VCaP (cell line): ENCODE measurements around the gene SLC2A9.

Experiments
- H3K27ac ChIP-seq: fragments of 450-650 bp; 2 replicates; pipeline ENCODE4 v1.5.1; 2017
- TF ChIP-seq, protein P1 (sequence below): fragments of 450-650 bp; conservative IDR thresholded peaks from 2 replicates; pipeline ENCODE4 v1.5.1; 2017; ENCODE audit warnings: mild to moderate bottlenecking, moderate library complexity

SLC2A9 gene

DNA sequence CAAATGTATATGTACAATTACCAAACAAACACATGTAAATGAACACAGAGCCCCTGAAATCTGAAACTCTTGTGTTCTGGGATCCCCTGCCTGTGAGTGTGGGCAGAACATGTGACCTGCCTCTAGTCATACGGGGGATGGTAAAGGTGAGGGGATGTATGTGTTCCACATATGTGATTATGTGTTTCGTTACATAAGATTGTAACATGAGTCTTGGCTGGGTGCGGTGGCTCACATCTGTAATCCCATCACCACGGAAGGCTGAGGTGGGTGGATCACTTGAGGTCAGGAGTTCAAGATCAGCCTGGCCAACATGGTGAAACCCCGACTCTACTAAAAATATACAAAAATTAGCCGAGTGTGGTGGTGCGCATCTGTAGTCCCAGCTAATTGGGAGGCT lies 37.1 kb upstream of the SLC2A9 start:
- no peak overlapping the region for H3K27ac ChIP-seq
- TF ChIP-seq, protein P1, sequence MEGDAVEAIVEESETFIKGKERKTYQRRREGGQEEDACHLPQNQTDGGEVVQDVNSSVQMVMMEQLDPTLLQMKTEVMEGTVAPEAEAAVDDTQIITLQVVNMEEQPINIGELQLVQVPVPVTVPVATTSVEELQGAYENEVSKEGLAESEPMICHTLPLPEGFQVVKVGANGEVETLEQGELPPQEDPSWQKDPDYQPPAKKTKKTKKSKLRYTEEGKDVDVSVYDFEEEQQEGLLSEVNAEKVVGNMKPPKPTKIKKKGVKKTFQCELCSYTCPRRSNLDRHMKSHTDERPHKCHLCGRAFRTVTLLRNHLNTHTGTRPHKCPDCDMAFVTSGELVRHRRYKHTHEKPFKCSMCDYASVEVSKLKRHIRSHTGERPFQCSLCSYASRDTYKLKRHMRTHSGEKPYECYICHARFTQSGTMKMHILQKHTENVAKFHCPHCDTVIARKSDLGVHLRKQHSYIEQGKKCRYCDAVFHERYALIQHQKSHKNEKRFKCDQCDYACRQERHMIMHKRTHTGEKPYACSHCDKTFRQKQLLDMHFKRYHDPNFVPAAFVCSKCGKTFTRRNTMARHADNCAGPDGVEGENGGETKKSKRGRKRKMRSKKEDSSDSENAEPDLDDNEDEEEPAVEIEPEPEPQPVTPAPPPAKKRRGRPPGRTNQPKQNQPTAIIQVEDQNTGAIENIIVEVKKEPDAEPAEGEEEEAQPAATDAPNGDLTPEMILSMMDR = no peak

DNA sequence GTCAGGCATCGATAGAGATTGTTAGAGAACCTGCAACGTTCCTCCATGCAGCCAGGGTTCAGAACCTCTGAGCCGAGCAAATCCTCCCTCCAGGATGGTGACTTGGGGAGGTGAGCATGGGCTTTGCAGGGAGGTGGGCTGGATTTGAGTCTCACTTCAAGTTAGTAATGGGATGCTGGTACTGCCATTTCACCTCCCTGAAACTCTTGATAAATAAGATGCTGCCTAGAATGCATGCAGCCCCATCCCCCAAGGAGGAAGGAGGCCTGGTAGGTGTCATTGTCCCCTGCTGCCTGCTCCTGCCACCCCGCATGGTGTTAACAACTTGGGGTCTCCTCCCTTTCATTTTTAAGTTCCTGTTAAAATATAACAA lies 35.7 kb upstream of the SLC2A9 start:
- H3K27ac ChIP-seq = no peak overlapping the region
- TF ChIP-seq, protein P1 = no peak

DNA sequence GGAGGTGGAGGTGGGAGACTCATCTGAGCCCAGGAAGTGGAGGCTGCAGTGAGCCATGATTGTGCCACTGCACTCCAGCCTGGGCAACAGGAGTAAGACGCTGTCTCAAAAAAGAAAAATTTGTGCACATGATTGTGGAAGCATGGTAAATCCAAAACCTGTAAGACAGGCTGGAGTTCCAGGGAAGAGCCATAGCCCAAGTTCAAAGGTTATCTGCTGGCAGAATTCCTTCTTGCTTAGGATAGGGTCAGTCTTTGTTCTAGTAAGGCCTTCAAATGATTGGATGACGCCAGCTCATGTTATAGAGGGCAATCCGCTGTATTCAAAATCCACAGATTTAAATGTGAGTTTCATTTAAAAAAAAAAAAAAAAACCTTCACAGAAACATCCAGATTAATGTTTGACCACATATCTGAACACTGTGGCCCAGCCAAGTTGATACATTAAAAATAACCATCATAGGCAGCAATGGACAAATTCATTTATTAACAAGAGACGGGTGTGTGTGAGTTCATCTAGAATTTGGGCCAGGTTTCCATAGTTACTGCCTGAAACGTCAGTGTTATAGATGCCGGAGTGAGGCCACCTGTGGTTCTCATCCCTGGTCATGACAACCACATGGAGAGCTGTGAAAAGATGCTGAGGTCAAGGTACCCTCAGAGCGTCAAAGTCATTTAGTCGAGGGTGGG lies 35.2 kb upstream of the SLC2A9 start:
- no peak overlapping the region for H3K27ac ChIP-seq
- TF ChIP-seq, protein P1 = no peak

DNA sequence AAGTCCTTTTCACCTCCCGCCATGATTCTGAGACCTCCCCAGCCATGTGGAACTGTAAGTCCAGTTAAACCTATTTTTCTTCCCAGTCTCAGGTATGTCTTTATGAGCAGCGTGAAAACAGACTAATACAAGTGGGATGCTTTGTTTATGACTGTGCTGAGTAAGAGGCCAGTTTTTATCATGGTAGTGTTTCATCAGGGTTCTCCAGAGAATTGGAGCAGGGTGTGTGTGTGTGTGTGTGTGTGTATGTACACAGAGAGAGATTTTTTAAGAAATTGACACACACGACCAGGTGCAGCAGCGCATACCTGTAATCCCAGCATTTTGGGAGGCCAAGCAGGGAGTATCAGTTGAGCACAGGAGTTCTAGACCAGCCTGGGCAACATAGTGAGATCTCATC lies 34.6 kb upstream of the SLC2A9 start:
- no peak overlapping the region for H3K27ac ChIP-seq
- TF ChIP-seq, protein P1 = no peak

DNA sequence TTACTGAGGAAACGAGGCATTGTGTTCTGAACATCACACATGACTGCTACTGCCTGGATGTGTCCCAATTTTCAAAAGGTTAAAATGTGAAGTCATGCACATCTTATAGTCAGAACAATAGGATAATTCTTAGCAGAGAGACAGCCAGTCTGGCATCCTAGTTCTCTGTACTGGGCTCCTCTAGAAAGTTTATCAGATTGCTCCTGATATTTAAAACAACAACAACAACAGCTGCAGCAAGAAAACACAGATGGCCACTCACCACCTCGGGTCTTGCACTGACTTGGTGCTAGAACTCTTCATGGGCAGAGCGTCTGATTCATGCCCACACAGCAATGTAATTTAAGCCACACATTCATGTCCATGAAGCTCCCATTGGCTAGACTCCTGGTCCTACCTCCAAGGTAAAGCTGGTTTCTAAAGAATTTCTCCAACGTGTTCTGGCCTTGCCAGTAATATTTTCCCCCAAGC lies 33.3 kb upstream of the SLC2A9 start:
- TF ChIP-seq, protein P1 = no peak

DNA sequence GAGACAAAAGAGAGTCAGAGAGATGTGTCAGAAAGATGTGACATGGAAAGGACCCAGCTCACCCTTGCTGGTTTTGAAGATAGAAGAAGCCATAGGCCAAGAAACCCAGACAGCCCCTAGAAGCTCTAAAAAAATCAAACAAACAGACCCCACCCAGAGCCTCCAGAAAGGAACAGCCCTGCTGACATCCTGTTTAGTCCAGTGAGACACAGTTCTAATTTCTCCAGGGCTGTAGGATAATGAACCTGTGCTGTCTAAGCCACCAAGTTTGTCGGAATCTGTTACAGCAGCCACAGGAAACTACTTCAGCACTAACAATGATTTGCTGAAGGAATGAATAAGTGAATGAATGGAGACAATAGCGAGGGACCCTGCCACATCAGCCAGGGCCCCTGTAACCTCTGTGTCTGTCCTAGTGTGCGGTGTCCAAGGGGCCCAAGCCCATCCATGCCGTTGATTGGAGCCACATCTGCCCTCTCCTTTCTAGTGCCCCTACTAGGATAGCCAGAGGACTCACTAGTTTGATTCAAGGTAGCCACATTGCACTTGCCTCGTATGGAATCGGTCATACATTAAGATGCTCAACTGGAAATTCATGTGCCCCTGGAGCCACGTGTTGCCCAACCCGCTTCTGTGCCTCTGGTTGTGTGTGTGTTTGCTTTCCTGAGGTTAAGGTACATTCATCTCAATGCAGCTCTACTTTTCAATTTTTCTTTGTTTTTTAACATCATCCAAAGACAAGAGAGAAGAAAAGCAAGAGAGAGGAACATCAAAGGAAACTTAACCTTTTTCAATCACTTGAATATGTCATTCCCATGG lies 32.5 kb upstream of the SLC2A9 start:
- H3K27ac ChIP-seq = no peak overlapping the region
- TF ChIP-seq, protein P1 = no peak

More for the DNA sequence above, 33.3 kb upstream of the SLC2A9 start:
- no peak overlapping the region for H3K27ac ChIP-seq

DNA sequence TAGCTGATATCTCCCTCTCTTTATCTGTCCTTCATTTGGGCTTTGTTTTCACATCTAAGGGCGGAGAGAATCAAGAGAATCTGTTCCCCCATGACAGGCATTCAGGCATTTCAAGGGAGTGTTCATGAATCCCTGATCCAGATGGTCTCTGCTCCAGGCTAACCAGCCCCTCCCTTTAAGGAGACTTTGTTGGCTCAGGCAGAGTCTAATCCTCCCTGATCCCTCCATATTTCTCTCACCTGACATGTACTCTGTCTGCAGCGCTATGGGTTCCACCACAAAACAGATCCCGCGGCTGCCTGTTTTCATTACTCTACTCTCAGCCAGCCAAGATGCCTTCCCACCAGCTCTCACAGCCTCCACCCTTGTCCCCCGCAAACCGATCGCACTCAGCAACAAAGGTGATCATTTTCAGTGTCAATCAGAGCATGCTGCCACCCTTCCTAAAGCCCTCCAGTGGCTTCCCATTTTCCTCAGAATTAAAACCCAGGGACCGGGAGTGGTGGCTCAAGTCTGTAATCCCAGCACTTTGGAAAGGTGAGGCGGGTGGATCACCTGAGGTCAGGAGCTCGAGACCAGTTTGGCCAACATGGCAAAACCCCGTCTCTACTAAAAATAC lies 30.3 kb upstream of the SLC2A9 start:
- no peak overlapping the region for H3K27ac ChIP-seq
- TF ChIP-seq, protein P1 = no peak
